ENCODE measurements around the gene ABHD2.

ABHD2 gene

GRCh38 chr15:89178307-89178977 lies 90.2 kb downstream of the ABHD2 start:
- H3K27me3 Mint-ChIP-seq (ENCODE audit: low read depth), result no peaks in the 10 kb centered on the region
- no peak overlapping the region for H3K4me3 Mint-ChIP-seq
- H3K9me3 Mint-ChIP-seq, result no peaks in the 10 kb centered on the region
- peaks cover 13% of the 10 kb centered on the region for H3K4me1 Mint-ChIP-seq (ENCODE audit: low read depth)
- H3K27ac Mint-ChIP-seq, result no peak overlapping the region
- peaks cover 13% of the 10 kb centered on the region for H3K36me3 Mint-ChIP-seq (ENCODE audit: low read depth)

- no peaks in the 10 kb centered on the region for H3K9me3 Mint-ChIP-seq
- no peaks in the 10 kb centered on the region for H3K27me3 Mint-ChIP-seq (ENCODE audit: low read depth)
- H3K36me3 Mint-ChIP-seq (ENCODE audit: low read depth), result peaks cover 13% of the 10 kb centered on the region
- peak overlapping the region; percentile 77 for H3K27ac Mint-ChIP-seq
- H3K4me3 Mint-ChIP-seq, result no peak overlapping the region
- peaks cover 13% of the 10 kb centered on the region for H3K4me1 Mint-ChIP-seq (ENCODE audit: low read depth)
Observed at GRCh38 chr15:89179966-89180875, 92.0 kb downstream of the ABHD2 start.

- Mint-ChIP-seq H3K4me1 (ENCODE audit: low read depth) (peaks cover 5% of the 10 kb centered on the region), H3K36me3 (ENCODE audit: low read depth) (peaks cover 6% of the 10 kb centered on the region), H3K4me3 (no peak overlapping the region), H3K27ac (no peak overlapping the region), H3K9me3 (no peaks in the 10 kb centered on the region), H3K27me3 (ENCODE audit: low read depth) (no peaks in the 10 kb centered on the region)
Observed at GRCh38 chr15:89184357-89184756, 96.1 kb downstream of the ABHD2 start.

- Mint-ChIP-seq H3K36me3 (ENCODE audit: low read depth) (peaks cover 7% of the 10 kb centered on the region), H3K9me3 (no peaks in the 10 kb centered on the region), H3K27ac (no peak overlapping the region), H3K27me3 (ENCODE audit: low read depth) (no peaks in the 10 kb centered on the region), H3K4me1 (ENCODE audit: low read depth) (peaks cover under 1% of the 10 kb centered on the region), H3K4me3 (no peak overlapping the region)
Observed at GRCh38 chr15:89184886-89185526, 96.8 kb downstream of the ABHD2 start.

- Mint-ChIP-seq H3K36me3 (ENCODE audit: low read depth) (peaks cover 11% of the 10 kb centered on the region), H3K9me3 (no peaks in the 10 kb centered on the region), H3K4me1 (ENCODE audit: low read depth) (no peaks in the 10 kb centered on the region), H3K4me3 (no peak overlapping the region), H3K27ac (no peak overlapping the region), H3K27me3 (ENCODE audit: low read depth) (no peaks in the 10 kb centered on the region)
Observed at GRCh38 chr15:89186803-89187202, 98.5 kb downstream of the ABHD2 start.

- Mint-ChIP-seq H3K4me1 (ENCODE audit: low read depth) (peaks cover 1% of the 10 kb centered on the region), H3K27me3 (ENCODE audit: low read depth) (no peaks in the 10 kb centered on the region), H3K27ac (no peak overlapping the region), H3K36me3 (ENCODE audit: low read depth) (peaks cover 14% of the 10 kb centered on the region), H3K9me3 (no peaks in the 10 kb centered on the region), H3K4me3 (no peak overlapping the region)
Observed at GRCh38 chr15:89187301-89187985, 99.2 kb downstream of the ABHD2 start.

GRCh38 chr15:89187986-89188514 lies 99.8 kb downstream of the ABHD2 start:
- H3K27ac Mint-ChIP-seq, result no peak overlapping the region
- peaks cover 14% of the 10 kb centered on the region for H3K36me3 Mint-ChIP-seq (ENCODE audit: low read depth)
- H3K9me3 Mint-ChIP-seq, result no peaks in the 10 kb centered on the region
- H3K4me1 Mint-ChIP-seq (ENCODE audit: low read depth), result peaks cover 2% of the 10 kb centered on the region
- no peak overlapping the region for H3K4me3 Mint-ChIP-seq
- no peaks in the 10 kb centered on the region for H3K27me3 Mint-ChIP-seq (ENCODE audit: low read depth)

GRCh38 chr15:89192136-89192535 lies 103.9 kb downstream of the ABHD2 start:
- Mint-ChIP-seq H3K27ac (no peak overlapping the region), H3K4me3 (no peak overlapping the region), H3K9me3 (no peaks in the 10 kb centered on the region), H3K36me3 (ENCODE audit: low read depth) (peaks cover 24% of the 10 kb centered on the region), H3K4me1 (ENCODE audit: low read depth) (peaks cover 3% of the 10 kb centered on the region), H3K27me3 (ENCODE audit: low read depth) (no peaks in the 10 kb centered on the region)

- H3K4me1 Mint-ChIP-seq (ENCODE audit: low read depth), result peaks cover 5% of the 10 kb centered on the region
- peaks cover 27% of the 10 kb centered on the region for H3K36me3 Mint-ChIP-seq (ENCODE audit: low read depth)
- no peaks in the 10 kb centered on the region for H3K9me3 Mint-ChIP-seq
- no peaks in the 10 kb centered on the region for H3K27me3 Mint-ChIP-seq (ENCODE audit: low read depth)
- H3K4me3 Mint-ChIP-seq, result no peak overlapping the region
- H3K27ac Mint-ChIP-seq, result no peak overlapping the region
Observed at GRCh38 chr15:89192766-89193165, 104.5 kb downstream of the ABHD2 start.

- Mint-ChIP-seq H3K27ac (no peak overlapping the region), H3K27me3 (ENCODE audit: low read depth) (no peaks in the 10 kb centered on the region), H3K4me3 (no peak overlapping the region), H3K4me1 (ENCODE audit: low read depth) (peaks cover 7% of the 10 kb centered on the region), H3K36me3 (ENCODE audit: low read depth) (peaks cover 23% of the 10 kb centered on the region), H3K9me3 (no peaks in the 10 kb centered on the region)
Observed at GRCh38 chr15:89194608-89195007, 106.4 kb downstream of the ABHD2 start.

GRCh38 chr15:89195836-89196235 lies 107.6 kb downstream of the ABHD2 start:
- Mint-ChIP-seq H3K4me3 (no peak overlapping the region), H3K27me3 (ENCODE audit: low read depth) (no peaks in the 10 kb centered on the region), H3K36me3 (ENCODE audit: low read depth) (peaks cover 21% of the 10 kb centered on the region), H3K9me3 (no peaks in the 10 kb centered on the region), H3K4me1 (ENCODE audit: low read depth) (peaks cover 7% of the 10 kb centered on the region), H3K27ac (no peak overlapping the region)

- Mint-ChIP-seq H3K4me1 (ENCODE audit: low read depth) (peaks cover 7% of the 10 kb centered on the region), H3K4me3 (no peak overlapping the region), H3K36me3 (ENCODE audit: low read depth) (peaks cover 19% of the 10 kb centered on the region), H3K27me3 (ENCODE audit: low read depth) (no peaks in the 10 kb centered on the region), H3K9me3 (no peaks in the 10 kb centered on the region), H3K27ac (no peak overlapping the region)
Observed at GRCh38 chr15:89196241-89196640, 108.0 kb downstream of the ABHD2 start.

- H3K36me3 Mint-ChIP-seq (ENCODE audit: low read depth), result peaks cover 19% of the 10 kb centered on the region
- H3K4me3 Mint-ChIP-seq, result no peak overlapping the region
- no peaks in the 10 kb centered on the region for H3K9me3 Mint-ChIP-seq
- peak overlapping the region; percentile 1 for H3K27ac Mint-ChIP-seq
- no peaks in the 10 kb centered on the region for H3K27me3 Mint-ChIP-seq (ENCODE audit: low read depth)
- peaks cover 7% of the 10 kb centered on the region for H3K4me1 Mint-ChIP-seq (ENCODE audit: low read depth)
Observed at GRCh38 chr15:89196994-89197393, 108.7 kb downstream of the ABHD2 start.

GRCh38 chr15:89197503-89197971 lies 109.3 kb downstream of the ABHD2 start:
- H3K36me3 Mint-ChIP-seq (ENCODE audit: low read depth), result peaks cover 18% of the 10 kb centered on the region
- no peak overlapping the region for H3K4me3 Mint-ChIP-seq
- H3K9me3 Mint-ChIP-seq, result no peaks in the 10 kb centered on the region
- H3K4me1 Mint-ChIP-seq (ENCODE audit: low read depth), result peaks cover 5% of the 10 kb centered on the region
- peak overlapping the region; percentile 1 for H3K27ac Mint-ChIP-seq
- no peaks in the 10 kb centered on the region for H3K27me3 Mint-ChIP-seq (ENCODE audit: low read depth)

Measured in T-helper 1 cell treated with Interleukin-12 subunit alpha and Interleukin-12 subunit beta and Interleukin-4 antibody, amounts not matched to agents 30 μg/mL and 1 μg/mL, for 36 hours (primary cell).